Nephron (organoid): ENCODE results near the gene PSENEN.

Experiments
- H3K27ac Mint-ChIP-seq, 3 experiments: 2 replicates each; pipeline ENCODE4 v1.8.0; 2020; ENCODE audit warnings: mixed read lengths in 3 of 3, mild to moderate bottlenecking in 2 of 3, moderate library complexity in 1 of 3
- H3K27me3 Mint-ChIP-seq: 2 replicates; pipeline ENCODE4 v1.8.0; 2021; ENCODE audit warnings: low read depth, mild to moderate bottlenecking, moderate library complexity, mixed read lengths
- H3K36me3 Mint-ChIP-seq: 2 replicates; pipeline ENCODE4 v1.8.0; 2020; ENCODE audit warnings: low read depth, mixed read lengths
- H3K4me1 Mint-ChIP-seq: 2 replicates; pipeline ENCODE4 v1.8.0; 2020; ENCODE audit warnings: mixed read lengths
- H3K4me3 Mint-ChIP-seq, 3 experiments: 2 replicates each; pipeline ENCODE4 v1.8.0; 2020; ENCODE audit warnings: mild to moderate bottlenecking in 3 of 3, mixed read lengths in 3 of 3, moderate library complexity in 2 of 3
- H3K9me3 Mint-ChIP-seq: 2 replicates; pipeline ENCODE4 v1.8.0; 2020; ENCODE audit warnings: mixed read lengths
- TF ChIP-seq, protein P1 (sequence below), 3 experiments: fragments of 200-600 bp; sonication (generic); IDR thresholded peaks; one replicate each; pipeline ENCODE4 v1.5.0; 2021; ENCODE audit warnings: antibody characterized with exemption in 3 of 3; ENCODE audit not compliant: unreplicated experiment in 3 of 3

The PSENEN gene

DNA sequence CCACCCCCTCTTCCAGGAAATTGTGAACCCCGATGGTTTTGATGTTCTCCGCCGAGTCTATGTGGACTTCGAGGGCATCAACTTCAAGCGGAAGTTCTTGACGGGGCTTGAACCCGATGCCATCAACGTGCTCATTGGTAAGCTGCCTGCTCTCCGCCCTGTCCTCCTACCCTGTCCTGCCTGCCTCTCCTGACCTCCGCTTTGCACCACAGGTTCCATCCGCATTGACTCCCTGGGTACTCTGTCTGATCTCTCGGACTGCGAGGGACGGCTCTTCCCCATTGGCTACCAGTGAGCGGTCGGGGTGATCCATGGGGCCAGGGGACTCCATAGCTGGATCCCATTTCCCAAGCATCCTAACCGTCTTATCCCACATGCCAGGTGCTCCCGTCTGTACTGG is 15.1 kb upstream of the PSENEN start:
- Mint-ChIP-seq H3K4me1 (no peaks in the 10 kb centered on the region), H3K27ac (no peak overlapping the region), H3K36me3 (peaks cover 59% of the 10 kb centered on the region), H3K4me3 (no peak overlapping the region), H3K27me3 (no peaks in the 10 kb centered on the region), H3K9me3 (no peaks in the 10 kb centered on the region)
- TF ChIP-seq, protein P1, sequence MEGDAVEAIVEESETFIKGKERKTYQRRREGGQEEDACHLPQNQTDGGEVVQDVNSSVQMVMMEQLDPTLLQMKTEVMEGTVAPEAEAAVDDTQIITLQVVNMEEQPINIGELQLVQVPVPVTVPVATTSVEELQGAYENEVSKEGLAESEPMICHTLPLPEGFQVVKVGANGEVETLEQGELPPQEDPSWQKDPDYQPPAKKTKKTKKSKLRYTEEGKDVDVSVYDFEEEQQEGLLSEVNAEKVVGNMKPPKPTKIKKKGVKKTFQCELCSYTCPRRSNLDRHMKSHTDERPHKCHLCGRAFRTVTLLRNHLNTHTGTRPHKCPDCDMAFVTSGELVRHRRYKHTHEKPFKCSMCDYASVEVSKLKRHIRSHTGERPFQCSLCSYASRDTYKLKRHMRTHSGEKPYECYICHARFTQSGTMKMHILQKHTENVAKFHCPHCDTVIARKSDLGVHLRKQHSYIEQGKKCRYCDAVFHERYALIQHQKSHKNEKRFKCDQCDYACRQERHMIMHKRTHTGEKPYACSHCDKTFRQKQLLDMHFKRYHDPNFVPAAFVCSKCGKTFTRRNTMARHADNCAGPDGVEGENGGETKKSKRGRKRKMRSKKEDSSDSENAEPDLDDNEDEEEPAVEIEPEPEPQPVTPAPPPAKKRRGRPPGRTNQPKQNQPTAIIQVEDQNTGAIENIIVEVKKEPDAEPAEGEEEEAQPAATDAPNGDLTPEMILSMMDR (IDR thresholded peaks at IDR 0.05; ENCODE audit: unreplicated experiment in 3 of 3) = no peak

DNA sequence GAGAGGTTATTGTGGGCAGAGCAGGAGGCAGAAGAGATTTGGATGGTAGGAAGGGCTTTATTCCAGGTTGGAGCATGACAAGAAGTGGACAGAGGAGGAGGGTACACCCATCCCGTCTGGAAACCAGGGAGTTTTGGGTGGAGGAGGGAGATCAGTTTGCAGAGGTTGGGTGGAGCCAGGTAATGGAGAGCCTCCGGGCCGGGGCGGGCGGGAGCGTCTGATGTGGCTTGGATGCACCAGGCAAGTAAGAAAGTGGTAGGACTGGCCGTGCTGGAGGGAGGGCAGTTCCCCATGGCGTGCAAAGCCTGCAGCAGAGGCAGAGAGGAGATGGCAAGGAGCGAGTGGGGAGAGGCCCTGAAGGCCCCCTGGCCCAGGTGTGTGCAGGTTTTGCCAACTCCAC is 14.1 kb upstream of the PSENEN start:
- TF ChIP-seq, protein P1 (IDR thresholded peaks at IDR 0.05; ENCODE audit: unreplicated experiment in 3 of 3) = no peak
- Mint-ChIP-seq H3K36me3 (peaks cover 55% of the 10 kb centered on the region), H3K27me3 (no peaks in the 10 kb centered on the region), H3K4me1 (no peaks in the 10 kb centered on the region), H3K4me3 (no peak overlapping the region), H3K27ac (no peak overlapping the region), H3K9me3 (no peaks in the 10 kb centered on the region)

DNA sequence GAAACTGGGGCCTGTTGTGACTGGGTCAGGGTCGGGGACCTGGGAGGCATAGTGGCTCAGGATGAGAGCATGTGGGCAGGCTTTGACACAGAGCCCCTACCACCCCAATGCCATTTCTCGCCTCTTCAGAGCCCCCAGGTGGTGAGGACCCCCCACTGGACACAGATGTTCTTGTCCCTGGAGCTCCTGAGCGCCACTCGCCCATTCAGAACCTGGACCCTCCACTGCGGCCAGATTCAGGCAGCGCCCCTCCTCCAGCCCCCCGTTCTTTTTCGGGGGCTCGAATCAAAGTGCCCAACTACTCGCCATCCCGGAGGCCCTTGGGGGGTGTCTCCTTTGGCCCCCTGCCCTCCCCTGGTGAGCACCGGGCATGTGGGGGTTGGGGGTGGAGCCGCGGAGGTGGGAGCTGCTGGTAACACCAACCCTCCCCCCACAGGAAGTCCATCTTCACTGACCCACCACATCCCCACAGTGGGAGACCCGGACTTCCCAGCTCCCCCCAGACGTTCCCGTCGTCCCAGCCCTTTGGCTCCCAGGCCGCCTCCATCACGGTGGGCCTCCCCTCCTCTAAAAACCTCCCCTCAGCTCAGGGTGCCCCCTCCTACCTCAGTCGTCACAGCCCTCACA is 13.6 kb upstream of the PSENEN start:
- Mint-ChIP-seq H3K27me3 (no peaks in the 10 kb centered on the region), H3K27ac (no peak overlapping the region), H3K36me3 (peaks cover 55% of the 10 kb centered on the region), H3K4me1 (no peaks in the 10 kb centered on the region), H3K9me3 (no peaks in the 10 kb centered on the region), H3K4me3 (no peak overlapping the region)
- TF ChIP-seq, protein P1 (IDR thresholded peaks at IDR 0.05; ENCODE audit: unreplicated experiment in 3 of 3) = no peak

DNA sequence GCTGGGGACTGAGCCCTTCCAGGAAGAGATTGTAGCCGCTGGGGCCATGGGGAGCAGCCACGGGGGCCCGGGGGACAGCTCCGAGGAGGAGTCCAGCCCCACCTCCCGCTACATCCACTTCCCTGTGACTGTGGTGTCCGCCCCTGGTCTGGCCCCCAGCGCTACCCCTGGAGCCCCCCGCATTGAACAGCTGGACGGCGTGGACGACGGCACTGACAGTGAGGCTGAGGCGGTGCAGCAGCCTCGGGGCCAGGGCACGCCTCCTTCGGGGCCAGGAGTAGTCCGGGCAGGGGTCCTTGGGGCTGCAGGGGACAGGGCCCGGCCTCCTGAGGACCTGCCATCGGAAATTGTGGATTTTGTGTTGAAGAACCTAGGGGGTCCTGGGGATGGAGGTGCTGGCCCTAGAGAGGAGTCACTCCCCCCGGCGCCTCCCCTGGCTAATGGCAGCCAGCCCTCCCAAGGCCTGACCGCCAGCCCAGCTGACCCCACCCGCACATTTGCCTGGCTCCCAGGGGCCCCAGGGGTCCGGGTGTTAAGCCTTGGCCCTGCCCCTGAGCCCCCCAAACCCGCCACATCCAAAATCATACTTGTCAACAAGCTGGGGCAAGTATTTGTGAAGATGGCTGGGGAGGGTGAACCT is 12.8 kb upstream of the PSENEN start:
- peaks cover 6% of the 10 kb centered on the region for H3K27me3 Mint-ChIP-seq
- H3K27ac Mint-ChIP-seq = no peak overlapping the region
- H3K4me3 Mint-ChIP-seq = no peak overlapping the region
- H3K36me3 Mint-ChIP-seq = peaks cover 54% of the 10 kb centered on the region
- no peaks in the 10 kb centered on the region for H3K9me3 Mint-ChIP-seq
- TF ChIP-seq, protein P1 (IDR thresholded peaks at IDR 0.05; ENCODE audit: unreplicated experiment in 3 of 3) = no peak
- no peaks in the 10 kb centered on the region for H3K4me1 Mint-ChIP-seq

DNA sequence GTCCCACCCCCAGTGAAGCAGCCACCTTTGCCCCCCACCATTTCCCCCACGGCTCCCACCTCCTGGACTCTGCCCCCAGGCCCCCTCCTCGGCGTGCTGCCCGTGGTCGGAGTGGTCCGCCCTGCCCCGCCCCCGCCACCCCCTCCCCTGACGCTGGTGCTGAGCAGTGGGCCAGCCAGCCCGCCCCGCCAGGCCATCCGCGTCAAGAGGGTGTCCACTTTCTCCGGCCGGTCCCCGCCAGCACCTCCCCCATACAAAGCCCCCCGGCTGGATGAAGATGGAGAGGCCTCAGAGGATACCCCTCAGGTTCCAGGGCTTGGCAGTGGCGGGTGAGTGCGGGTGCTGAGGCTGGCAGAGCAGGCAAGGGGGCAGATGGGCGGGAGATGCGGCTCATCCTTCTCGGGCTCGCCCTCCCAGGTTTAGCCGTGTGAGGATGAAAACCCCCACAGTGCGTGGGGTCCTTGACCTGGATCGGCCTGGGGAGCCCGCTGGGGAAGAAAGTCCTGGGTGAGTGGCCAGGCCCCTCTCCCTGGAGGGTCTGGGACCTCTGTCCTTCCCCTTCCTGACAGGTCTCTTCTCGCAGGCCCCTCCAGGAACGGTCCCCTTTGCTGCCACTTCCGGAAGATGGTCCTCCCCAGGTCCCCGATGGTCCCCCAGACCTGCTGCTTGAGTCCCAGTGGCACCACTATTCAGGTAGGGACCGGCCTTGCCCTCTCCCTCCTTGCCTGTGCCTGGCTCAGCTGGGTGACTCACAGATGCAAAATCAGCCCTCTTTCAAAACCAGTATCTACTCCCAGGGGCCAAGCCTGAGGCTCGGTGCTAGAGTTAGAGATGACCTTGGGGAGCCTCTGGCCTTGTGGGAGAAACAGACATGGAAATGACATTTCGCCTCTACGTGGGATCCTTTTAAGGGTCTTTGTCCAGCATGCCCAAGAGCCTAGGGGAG is 12.0 kb upstream of the PSENEN start:
- no peaks in the 10 kb centered on the region for H3K4me1 Mint-ChIP-seq
- TF ChIP-seq, protein P1 (IDR thresholded peaks at IDR 0.05; ENCODE audit: unreplicated experiment in 3 of 3) = no peak
- H3K36me3 Mint-ChIP-seq = peaks cover 49% of the 10 kb centered on the region
- H3K9me3 Mint-ChIP-seq = no peaks in the 10 kb centered on the region
- peaks cover 7% of the 10 kb centered on the region for H3K27me3 Mint-ChIP-seq
- no peak overlapping the region for H3K27ac Mint-ChIP-seq
- H3K4me3 Mint-ChIP-seq = no peak overlapping the region
